Kidney (tissue), 14 donors: Measurements from ENCODE around the gene CD55. TPM values are rescaled to one million over a fixed set of nuclear protein-coding genes. Genes with fewer than 3 reads are reported as not detected.

Experiments
- DNase-seq, 5 donors: peaks; one replicate each; pipeline ENCODE4 v3.0.0-alpha.2; 2013 to 2020
- FAIRE-seq: peaks from 2 replicates; lab custom pipeline; 2012; peaks lifted over from hg19 to GRCh38; lab: Jason Lieb, UNC
- H3K27ac ChIP-seq, 2 donors: one replicate each; pipeline ENCODE4 v1.7.0; 2013; ENCODE audit warnings: low read depth in 2 of 2, low read length in 2 of 2, inconsistent platforms in 1 of 2
- H3K27me3 ChIP-seq: one replicate; pipeline ENCODE4 v1.7.1; 2013; ENCODE audit warnings: low read length, inconsistent platforms; ENCODE audit not compliant: control insufficient read depth, insufficient read depth
- H3K36me3 ChIP-seq, 3 donors: one replicate each; pipeline versions ENCODE4 v1.7.0 to v1.7.1; 2013; ENCODE audit warnings: low read length in 3 of 3, control low read depth in 1 of 3, inconsistent platforms in 1 of 3; ENCODE audit not compliant: insufficient read depth in 3 of 3, control insufficient read depth in 2 of 3
- H3K4me1 ChIP-seq, 3 donors: one replicate each; pipeline versions ENCODE4 v1.7.0 to v1.7.1; 2013; ENCODE audit warnings: low read length in 3 of 3, inconsistent platforms in 1 of 3, low read depth in 1 of 3; ENCODE audit not compliant: control insufficient read depth in 2 of 3, insufficient read depth in 2 of 3
- H3K4me3 ChIP-seq, 3 donors: one replicate each; pipeline versions ENCODE4 v1.7.0 to v1.8.1; 2013; ENCODE audit warnings: low read length in 3 of 3, control low read depth in 1 of 3, inconsistent platforms in 1 of 3
- H3K9ac ChIP-seq, 3 donors: one replicate each; pipeline versions ENCODE4 v1.7.0 to v1.7.1; 2013; ENCODE audit warnings: low read length in 3 of 3, control low read depth in 1 of 3, inconsistent platforms in 1 of 3
- H3K9me3 ChIP-seq, 3 donors: one replicate each; pipeline versions ENCODE4 v1.7.0 to v1.7.1; 2013; ENCODE audit warnings: low read length in 3 of 3, control low read depth in 1 of 3, inconsistent platforms in 1 of 3; ENCODE audit not compliant: control insufficient read depth in 2 of 3, insufficient read depth in 1 of 3
- intact Hi-C: fragments of 100-400 bp; cut with DNase I; formaldehyde crosslinking; loops from one replicate; pipeline ENCODE4 v1.11.1; 2022
- polyA plus RNA-seq: library from polyadenylated mRNA; stranded (reverse); fragments of 350-450 nt; fragmentation: Illumina TruSeq; extraction: RNeasy Lipid Tissue Mini Kit (QIAGEN cat#74804); gene quantifications from one replicate; pipeline ENCODE4 v1.2.3, GENCODE V29; 2014; ENCODE audit warnings: low read depth, low replicate concordance; ENCODE audit not compliant: insufficient read depth
- total RNA-seq: library from RNA; stranded (reverse); fragmentation: NEBNext Ultra II Directional; extraction: Animal tissue kit (Norgen Biotek cat#: 25700); gene quantifications from one replicate; pipeline ENCODE4 v1.2.1, GENCODE V29; 2021
- TF ChIP-seq, protein P1 (sequence below): IDR thresholded peaks from 3 replicates; pipeline ENCODE4 v1.5.1; 2012; ENCODE audit warnings: mild to moderate bottlenecking, moderate library complexity, borderline replicate concordance; ENCODE audit not compliant: insufficient read depth; ENCODE audit errors: extremely low read depth
- donor health status: control.
- donor health status: control.
- donor health status: control.
- donor health status: control.
- donor health status: control.
- donor health status: DM: yes; HTN: yes; CAD: no.
- donor health status: Normal renal cell carcinoma (clear cell type).

The CD55 gene
- total and polyA plus RNA-seq, 2 donors from 2014 or later = 28.8 to 69.5 TPM

GRCh38 chr1:207333620-207334019 lies 12.1 kb downstream of the CD55 start:
- DNase-seq (no peak), FAIRE-seq (no peak)
- Histone ChIP-seq H3K27me3 (no peaks in the 10 kb centered on the region), H3K9ac (no peak overlapping the region), H3K4me1 (no peaks in the 10 kb centered on the region), H3K9me3 (no peaks in the 10 kb centered on the region), H3K4me3 (no peak overlapping the region), H3K27ac (no peak overlapping the region), H3K36me3 (peaks cover 6 to 12% (median 7%) of the 10 kb centered on the region in 3 donors)
- intact Hi-C loops = no loop called here
- TF ChIP-seq, protein P1, sequence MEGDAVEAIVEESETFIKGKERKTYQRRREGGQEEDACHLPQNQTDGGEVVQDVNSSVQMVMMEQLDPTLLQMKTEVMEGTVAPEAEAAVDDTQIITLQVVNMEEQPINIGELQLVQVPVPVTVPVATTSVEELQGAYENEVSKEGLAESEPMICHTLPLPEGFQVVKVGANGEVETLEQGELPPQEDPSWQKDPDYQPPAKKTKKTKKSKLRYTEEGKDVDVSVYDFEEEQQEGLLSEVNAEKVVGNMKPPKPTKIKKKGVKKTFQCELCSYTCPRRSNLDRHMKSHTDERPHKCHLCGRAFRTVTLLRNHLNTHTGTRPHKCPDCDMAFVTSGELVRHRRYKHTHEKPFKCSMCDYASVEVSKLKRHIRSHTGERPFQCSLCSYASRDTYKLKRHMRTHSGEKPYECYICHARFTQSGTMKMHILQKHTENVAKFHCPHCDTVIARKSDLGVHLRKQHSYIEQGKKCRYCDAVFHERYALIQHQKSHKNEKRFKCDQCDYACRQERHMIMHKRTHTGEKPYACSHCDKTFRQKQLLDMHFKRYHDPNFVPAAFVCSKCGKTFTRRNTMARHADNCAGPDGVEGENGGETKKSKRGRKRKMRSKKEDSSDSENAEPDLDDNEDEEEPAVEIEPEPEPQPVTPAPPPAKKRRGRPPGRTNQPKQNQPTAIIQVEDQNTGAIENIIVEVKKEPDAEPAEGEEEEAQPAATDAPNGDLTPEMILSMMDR = no peak

- intact Hi-C loops = no loop called here
- Histone ChIP-seq H3K27ac (no peak overlapping the region), H3K9ac (no peak overlapping the region), H3K4me3 (no peak overlapping the region), H3K36me3 (peaks cover 6 to 7% (median 7%) of the 10 kb centered on the region in 3 donors), H3K4me1 (no peaks in the 10 kb centered on the region), H3K27me3 (no peaks in the 10 kb centered on the region), H3K9me3 (no peaks in the 10 kb centered on the region)
- FAIRE-seq (no peak), DNase-seq (no peak)
- TF ChIP-seq, protein P1 = no peak
Measured at GRCh38 chr1:207334337-207334736, 12.9 kb downstream of the CD55 start.

- Histone ChIP-seq H3K36me3 (peaks cover 6 to 7% (median 7%) of the 10 kb centered on the region in 3 donors), H3K9me3 (no peaks in the 10 kb centered on the region), H3K4me1 (no peaks in the 10 kb centered on the region), H3K27ac (no peak overlapping the region), H3K9ac (no peak overlapping the region), H3K4me3 (no peak overlapping the region), H3K27me3 (no peaks in the 10 kb centered on the region)
- no peak for DNase-seq
- intact Hi-C loops = no loop called here
- FAIRE-seq = peak; percentile 15
- TF ChIP-seq, protein P1 = no peak
Measured at GRCh38 chr1:207335138-207335537, 13.7 kb downstream of the CD55 start.
